NCI-H69 (cell line): ENCODE results near the gene GHRH.
A peak's percentile ranks its signal among the peaks of the same experiment; 100 is the strongest.

Source experiments
- DNase-seq: peaks from one replicate; lab custom pipeline; 2025; lab: John Stamatoyannopoulos, UW

Gene GHRH

GRCh38 chr20:37237656-37238055 lies 24.0 kb downstream of the GHRH start:
- DNase-seq, result no peak

GRCh38 chr20:37236462-37236861 lies 25.2 kb downstream of the GHRH start:
- DNase-seq, result no peak

- DNase-seq, result peak; percentile 65
Measured at GRCh38 chr20:37235065-37235464, 26.5 kb downstream of the GHRH start.

- no peak for DNase-seq
Measured at GRCh38 chr20:37234254-37234581, 27.4 kb downstream of the GHRH start.

GRCh38 chr20:37233548-37234253 lies 27.9 kb downstream of the GHRH start:
- DNase-seq, result peak; percentile 94

- peak; percentile 84 for DNase-seq
Measured at GRCh38 chr20:37231947-37232630, 29.5 kb downstream of the GHRH start.

- peak; percentile 46 for DNase-seq
Measured at GRCh38 chr20:37230200-37230599, 31.4 kb downstream of the GHRH start.

- peak; percentile 50 for DNase-seq
Measured at GRCh38 chr20:37229357-37229756, 32.3 kb downstream of the GHRH start.

- no peak for DNase-seq
Measured at GRCh38 chr20:37228656-37229055, 33.0 kb downstream of the GHRH start.

- DNase-seq, result peak; percentile 26
Measured at GRCh38 chr20:37228082-37228481, 33.5 kb downstream of the GHRH start.

- DNase-seq, result no peak
Measured at GRCh38 chr20:37226889-37227288, 34.7 kb downstream of the GHRH start.

- no peak for DNase-seq
Measured at GRCh38 chr20:37225146-37225545, 36.5 kb downstream of the GHRH start.

GRCh38 chr20:37223053-37223452 lies 38.6 kb downstream of the GHRH start:
- DNase-seq, result no peak

GRCh38 chr20:37222086-37222485 lies 39.5 kb downstream of the GHRH start:
- DNase-seq, result no peak

GRCh38 chr20:37220731-37221130 lies 40.9 kb downstream of the GHRH start:
- no peak for DNase-seq

GRCh38 chr20:37219751-37220668 lies 41.6 kb downstream of the GHRH start:
- no peak for DNase-seq

- no peak for DNase-seq
Measured at GRCh38 chr20:37218976-37219375, 42.6 kb downstream of the GHRH start.

- no peak for DNase-seq
Measured at GRCh38 chr20:37218441-37218840, 43.2 kb downstream of the GHRH start.

GRCh38 chr20:37209661-37210314 lies 51.8 kb downstream of the GHRH start:
- DNase-seq, result no peak

GRCh38 chr20:37209193-37209592 lies 52.4 kb downstream of the GHRH start:
- DNase-seq, result no peak

GRCh38 chr20:37207171-37207570 lies 54.4 kb downstream of the GHRH start:
- DNase-seq, result no peak

GRCh38 chr20:37205794-37206193 lies 55.8 kb downstream of the GHRH start:
- no peak for DNase-seq
